BJ (cell line): ENCODE data around the gene COL19A1. TPM values are rescaled to one million over a fixed set of nuclear protein-coding genes. Genes with fewer than 3 reads are reported as not detected.

Source experiments
- CTCF ChIA-PET: fragments of 350-600 bp; formaldehyde crosslinking; extraction: SDS; loops from one replicate; lab custom pipeline; 2021; ENCODE audit warnings: antibody characterized with exemption, inconsistent platforms; lab: Yijun Ruan, JAX
- POLR2A ChIA-PET: fragments of 300-600 bp; sonication (Branson Sonifier 250); formaldehyde crosslinking; extraction: SDS; loops from one replicate; lab custom pipeline; 2021; ENCODE audit warnings: antibody characterized with exemption; lab: Charles Lee
- DNase-seq: peaks from one replicate; pipeline ENCODE4 v3.0.0-alpha.2; 2011; ENCODE audit warnings: low read depth
- H3K27me3 ChIP-seq: 2 replicates; pipeline ENCODE4 v1.6.0; 2011; ENCODE audit warnings: low read length; ENCODE audit not compliant: control insufficient read depth, insufficient read depth
- H3K36me3 ChIP-seq: 2 replicates; pipeline ENCODE4 v1.5.1; 2011; ENCODE audit warnings: low read length; ENCODE audit not compliant: control insufficient read depth, insufficient read depth
- H3K4me3 ChIP-seq: 2 replicates; pipeline ENCODE4 v1.5.1; 2011; ENCODE audit warnings: low read depth, mild to moderate bottlenecking, control low read depth, low read length
- polyA plus RNA-seq: library from polyadenylated mRNA; depleted of rRNA; stranded (reverse); fragments of >200 nt; gene quantifications from 2 replicates; pipeline ENCODE4 v1.2.3, GENCODE V29; 2011
- TF ChIP-seq, protein P1 (sequence below): IDR thresholded peaks from 2 replicates; pipeline ENCODE4 v1.5.1; 2011; ENCODE audit warnings: low read depth, mild to moderate bottlenecking, control low read depth, inconsistent platforms, low read length, moderate library complexity; ENCODE audit not compliant: insufficient read depth

Gene COL19A1
- polyA plus RNA-seq, 1 experiment, result 0.11 TPM

DNA sequence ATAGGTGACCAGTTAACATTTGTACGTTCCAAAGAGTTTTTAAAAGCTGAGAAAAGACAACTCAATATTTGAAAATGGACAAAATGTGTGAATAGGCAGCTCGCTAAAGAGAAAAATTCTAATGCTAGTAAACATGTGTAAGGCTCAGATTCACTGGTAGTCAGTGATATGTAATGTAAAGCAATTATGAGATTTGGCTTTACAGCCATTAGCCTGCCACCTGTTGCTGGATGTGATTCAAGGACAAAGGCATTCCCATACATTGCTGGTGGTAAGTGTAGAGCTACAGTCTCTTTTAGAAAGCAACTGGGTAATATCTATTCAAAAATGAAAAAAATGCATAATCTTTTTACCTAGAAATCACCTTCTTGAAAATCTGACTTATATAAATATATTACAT is 114.3 kb downstream of the COL19A1 start:
- ChIA-PET CTCF (no interaction called here), POLR2A (no interaction called here)
- no peak overlapping the region for H3K4me3 ChIP-seq
- H3K27me3 ChIP-seq, result no peaks in the 10 kb centered on the region
- DNase-seq, result no peak
- TF ChIP-seq, protein P1, sequence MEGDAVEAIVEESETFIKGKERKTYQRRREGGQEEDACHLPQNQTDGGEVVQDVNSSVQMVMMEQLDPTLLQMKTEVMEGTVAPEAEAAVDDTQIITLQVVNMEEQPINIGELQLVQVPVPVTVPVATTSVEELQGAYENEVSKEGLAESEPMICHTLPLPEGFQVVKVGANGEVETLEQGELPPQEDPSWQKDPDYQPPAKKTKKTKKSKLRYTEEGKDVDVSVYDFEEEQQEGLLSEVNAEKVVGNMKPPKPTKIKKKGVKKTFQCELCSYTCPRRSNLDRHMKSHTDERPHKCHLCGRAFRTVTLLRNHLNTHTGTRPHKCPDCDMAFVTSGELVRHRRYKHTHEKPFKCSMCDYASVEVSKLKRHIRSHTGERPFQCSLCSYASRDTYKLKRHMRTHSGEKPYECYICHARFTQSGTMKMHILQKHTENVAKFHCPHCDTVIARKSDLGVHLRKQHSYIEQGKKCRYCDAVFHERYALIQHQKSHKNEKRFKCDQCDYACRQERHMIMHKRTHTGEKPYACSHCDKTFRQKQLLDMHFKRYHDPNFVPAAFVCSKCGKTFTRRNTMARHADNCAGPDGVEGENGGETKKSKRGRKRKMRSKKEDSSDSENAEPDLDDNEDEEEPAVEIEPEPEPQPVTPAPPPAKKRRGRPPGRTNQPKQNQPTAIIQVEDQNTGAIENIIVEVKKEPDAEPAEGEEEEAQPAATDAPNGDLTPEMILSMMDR, result no peak
- H3K36me3 ChIP-seq, result no peaks in the 10 kb centered on the region

DNA sequence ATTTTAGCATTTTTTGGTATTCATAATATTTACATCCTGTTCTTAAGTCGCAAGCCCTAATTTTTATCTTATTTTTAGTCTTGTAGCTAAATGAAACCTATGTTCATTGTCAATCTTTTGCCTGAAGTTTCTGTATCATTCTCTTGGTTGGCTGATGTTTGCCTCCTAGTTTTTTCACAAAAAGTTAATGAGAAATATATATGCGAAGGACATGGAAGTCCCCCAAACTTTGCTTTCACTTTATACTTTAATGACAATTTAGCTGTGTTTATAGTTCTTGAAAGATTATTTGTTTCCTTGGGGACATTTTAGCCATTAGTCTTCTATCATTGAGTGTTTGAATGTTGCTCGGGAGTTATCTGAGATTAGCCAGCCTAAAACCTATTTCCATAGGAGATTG is 118.2 kb downstream of the COL19A1 start:
- POLR2A ChIA-PET, result no interaction called here
- no peak for DNase-seq
- Histone ChIP-seq H3K27me3 (no peaks in the 10 kb centered on the region), H3K4me3 (no peak overlapping the region), H3K36me3 (no peaks in the 10 kb centered on the region)
- CTCF ChIA-PET, result no interaction called here
- TF ChIP-seq, protein P1, result no peak

DNA sequence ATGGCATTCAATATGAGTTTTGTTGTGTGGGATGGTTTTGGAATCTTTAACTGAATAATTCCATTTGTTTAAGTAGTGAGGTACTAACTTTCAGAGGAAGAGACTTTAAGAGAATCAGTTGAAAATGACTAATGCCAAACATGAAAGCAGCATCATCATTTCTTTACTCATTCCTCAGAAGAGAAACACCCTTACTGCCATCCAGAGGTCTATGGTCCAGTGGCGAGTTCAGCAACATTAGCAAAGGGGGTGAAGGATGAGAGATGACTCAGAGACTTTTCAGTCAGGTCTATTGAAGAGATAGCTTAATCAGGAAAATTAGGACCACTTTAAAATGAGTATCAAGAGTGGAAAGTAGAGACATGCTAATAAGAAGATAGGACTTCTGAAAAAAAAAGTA is 118.8 kb downstream of the COL19A1 start:
- CTCF ChIA-PET, result no interaction called here
- POLR2A ChIA-PET, result no interaction called here
- no peak overlapping the region for H3K4me3 ChIP-seq
- no peaks in the 10 kb centered on the region for H3K36me3 ChIP-seq
- no peak for DNase-seq
- no peaks in the 10 kb centered on the region for H3K27me3 ChIP-seq
- TF ChIP-seq, protein P1, result no peak

DNA sequence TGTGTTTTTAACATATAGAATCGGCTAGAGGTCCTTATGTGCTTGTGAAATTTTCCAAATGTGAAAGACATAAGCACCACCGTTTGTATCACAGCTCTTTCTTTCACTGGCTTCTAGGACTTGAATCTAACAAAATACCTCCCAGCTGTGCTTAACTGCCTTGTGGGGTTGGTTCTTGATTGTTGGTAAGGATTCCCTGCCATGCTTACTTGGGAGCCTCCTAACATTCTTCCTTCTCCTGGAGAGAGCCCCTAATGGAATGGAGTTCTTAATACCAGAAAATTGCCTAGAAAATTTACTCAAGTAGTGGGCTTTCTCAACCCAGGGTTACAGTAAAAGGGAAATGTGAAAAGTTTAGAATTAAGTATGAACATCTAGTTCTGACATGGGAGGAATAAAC is 121.2 kb downstream of the COL19A1 start:
- Histone ChIP-seq H3K36me3 (no peaks in the 10 kb centered on the region), H3K4me3 (no peak overlapping the region), H3K27me3 (no peaks in the 10 kb centered on the region)
- TF ChIP-seq, protein P1, result no peak
- CTCF ChIA-PET, result no interaction called here
- POLR2A ChIA-PET, result no interaction called here
- no peak for DNase-seq

DNA sequence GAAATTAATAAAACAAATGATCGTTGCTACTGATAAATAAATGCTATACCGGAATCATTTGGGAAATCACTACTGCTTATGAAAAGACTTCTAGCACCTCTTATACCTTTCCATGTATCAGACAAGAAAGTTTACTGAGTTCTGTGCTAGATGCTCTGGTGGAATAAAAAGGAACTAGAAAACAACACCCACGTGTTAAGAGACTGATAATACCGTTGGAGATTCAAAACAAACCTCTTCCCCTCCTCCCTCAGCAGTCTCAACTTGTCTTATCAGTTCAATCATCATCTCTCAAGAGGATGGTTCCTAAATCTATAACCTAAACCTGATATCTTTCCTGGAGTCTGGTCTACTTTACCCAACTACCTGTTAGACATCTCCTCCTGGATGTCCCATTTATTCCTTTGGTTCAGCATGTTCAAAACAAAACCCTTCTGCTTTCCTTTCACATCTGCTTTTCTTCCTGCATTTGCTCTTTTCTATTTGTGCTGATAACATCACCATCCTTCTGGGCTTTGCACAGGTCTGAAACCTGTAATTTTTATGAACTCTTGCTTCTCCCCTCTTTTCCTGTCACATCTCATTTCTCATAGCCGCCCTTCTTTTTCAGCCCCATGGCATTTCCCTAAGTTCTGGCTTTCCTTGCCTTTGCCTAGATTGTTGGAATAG is 122.2 kb downstream of the COL19A1 start:
- CTCF ChIA-PET, result no interaction called here
- Histone ChIP-seq H3K36me3 (no peaks in the 10 kb centered on the region), H3K27me3 (no peaks in the 10 kb centered on the region), H3K4me3 (no peak overlapping the region)
- POLR2A ChIA-PET, result no interaction called here
- TF ChIP-seq, protein P1, result no peak
- no peak for DNase-seq
